Loucy (cell line): ENCODE measurements around the gene PLCG1.

Source experiments
- H2AFZ ChIP-seq: fragments of 200-600 bp; sonication (generic); 2 replicates; pipeline ENCODE4 v1.6.0; 2016; ENCODE audit warnings: antibody characterized with exemption, mild to moderate bottlenecking, low read length, moderate library complexity
- H3F3A ChIP-seq: fragments of 200-600 bp; 2 replicates; pipeline ENCODE4 v1.6.0; 2016; ENCODE audit warnings: antibody characterized with exemption, low read depth, mild to moderate bottlenecking
- H3K27me3 ChIP-seq: fragments of 200-600 bp; sonication (generic); 2 replicates; pipeline ENCODE4 v1.6.1; 2014; ENCODE audit warnings: low read length, mild to moderate bottlenecking; ENCODE audit not compliant: insufficient read depth, poor library complexity, severe bottlenecking
- H3K36me3 ChIP-seq: fragments of 200-600 bp; sonication (generic); 2 replicates; pipeline ENCODE4 v1.6.1; 2016; ENCODE audit warnings: low read length; ENCODE audit not compliant: insufficient read depth
- H3K4me1 ChIP-seq: fragments of 200-600 bp; sonication (generic); 2 replicates; pipeline ENCODE4 v1.5.1; 2014; ENCODE audit warnings: low read length, mild to moderate bottlenecking; ENCODE audit not compliant: insufficient read depth, poor library complexity, severe bottlenecking
- H3K4me2 ChIP-seq: fragments of 200-600 bp; sonication (generic); 2 replicates; pipeline ENCODE4 v1.6.0; 2014; ENCODE audit warnings: antibody characterized with exemption, low read length, low read depth, mild to moderate bottlenecking; ENCODE audit not compliant: poor library complexity, severe bottlenecking
- H3K4me3 ChIP-seq: fragments of 200-600 bp; sonication (generic); 2 replicates; pipeline ENCODE4 v1.5.1; 2014; ENCODE audit warnings: low read length, mild to moderate bottlenecking, mixed read lengths; ENCODE audit not compliant: poor library complexity, severe bottlenecking
- H3K79me2 ChIP-seq: fragments of 200-600 bp; sonication (generic); 2 replicates; pipeline ENCODE4 v1.6.1; 2014; ENCODE audit warnings: low read length; ENCODE audit not compliant: insufficient read depth
- H3K9ac ChIP-seq: fragments of 200-600 bp; sonication (generic); 2 replicates; pipeline ENCODE4 v1.6.0; 2014; ENCODE audit warnings: mild to moderate bottlenecking, low read depth, low read length, moderate library complexity; ENCODE audit not compliant: poor library complexity, severe bottlenecking
- H3K9me2 ChIP-seq: fragments of 200-600 bp; sonication (generic); replicated peaks from 2 replicates; pipeline ENCODE4 v1.6.1; 2016; ENCODE audit warnings: low read depth, low read length, mixed read lengths
- H3K9me3 ChIP-seq: fragments of 200-600 bp; sonication (generic); 2 replicates; pipeline ENCODE4 v1.6.1; 2014; ENCODE audit warnings: mild to moderate bottlenecking, antibody characterized with exemption, low read length, low read depth; ENCODE audit not compliant: insufficient read depth
- H4K20me1 ChIP-seq: fragments of 200-600 bp; sonication (generic); 2 replicates; pipeline ENCODE4 v1.6.0; 2014; ENCODE audit warnings: antibody characterized with exemption, low read length, mild to moderate bottlenecking; ENCODE audit not compliant: insufficient read depth, poor library complexity, severe bottlenecking
- EZH2phosphoT487 ChIP-seq: fragments of 200-600 bp; IDR thresholded peaks from 2 replicates; pipeline ENCODE4 v1.6.1; 2018; ENCODE audit warnings: antibody characterized with exemption, mild to moderate bottlenecking, moderate library complexity, borderline replicate concordance
- TF ChIP-seq, protein P1 (sequence below): fragments of 200-600 bp; sonication (generic); conservative IDR thresholded peaks from 2 replicates; pipeline ENCODE4 v1.5.1; 2014; ENCODE audit warnings: mild to moderate bottlenecking, antibody characterized with exemption, low read length

The PLCG1 gene

DNA sequence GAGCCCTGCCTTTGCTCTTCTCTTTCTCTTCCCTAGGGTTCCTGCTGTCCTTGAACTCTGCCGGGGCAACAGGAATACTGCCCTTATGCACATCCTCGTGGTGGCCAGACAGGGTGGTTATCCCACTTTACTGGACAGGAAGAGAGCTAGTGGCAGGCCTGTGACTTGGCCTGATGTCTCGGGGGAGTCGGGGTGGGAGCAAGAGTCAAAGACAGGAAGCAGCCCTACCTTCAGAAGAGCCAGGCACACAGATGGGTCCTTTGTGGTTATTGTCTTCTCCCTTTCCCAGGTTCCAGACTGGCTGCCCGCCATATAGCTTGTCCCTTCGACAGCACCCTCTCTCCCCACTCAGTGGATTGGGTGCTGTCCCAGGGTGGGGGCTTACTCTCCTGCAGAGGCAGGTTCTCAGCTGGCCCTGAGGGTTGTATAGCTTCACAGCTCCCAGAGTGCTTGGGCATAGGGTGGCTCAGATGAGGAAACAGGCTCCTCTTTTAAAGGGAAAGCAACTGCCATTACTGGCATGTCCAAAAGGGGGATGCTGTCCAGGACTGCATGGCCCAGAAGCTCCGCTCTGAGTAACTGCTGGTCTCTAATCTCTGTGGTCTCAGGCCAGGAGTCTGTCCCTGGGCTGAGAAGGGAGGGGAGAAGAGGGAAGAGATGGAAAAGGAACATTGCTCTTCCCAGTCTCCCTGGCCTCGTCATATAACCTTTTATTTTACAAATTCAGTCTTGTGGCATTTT, 17.3 kb downstream of the PLCG1 start:
- peaks cover 90% of the 10 kb centered on the region for H3K4me1 ChIP-seq
- H3F3A ChIP-seq = 0 out of 2 replicates have a peak, but pooled peaks cover 6% of the 10 kb centered on the region
- H3K9me2 ChIP-seq = no peaks in the 10 kb centered on the region
- peaks cover 99% of the 10 kb centered on the region for H3K79me2 ChIP-seq
- H3K9ac ChIP-seq = peak overlapping the region; percentile 27
- H3K4me3 ChIP-seq = peak overlapping the region; percentile 29
- no peak overlapping the region for H2AFZ ChIP-seq
- TF ChIP-seq, protein P1, sequence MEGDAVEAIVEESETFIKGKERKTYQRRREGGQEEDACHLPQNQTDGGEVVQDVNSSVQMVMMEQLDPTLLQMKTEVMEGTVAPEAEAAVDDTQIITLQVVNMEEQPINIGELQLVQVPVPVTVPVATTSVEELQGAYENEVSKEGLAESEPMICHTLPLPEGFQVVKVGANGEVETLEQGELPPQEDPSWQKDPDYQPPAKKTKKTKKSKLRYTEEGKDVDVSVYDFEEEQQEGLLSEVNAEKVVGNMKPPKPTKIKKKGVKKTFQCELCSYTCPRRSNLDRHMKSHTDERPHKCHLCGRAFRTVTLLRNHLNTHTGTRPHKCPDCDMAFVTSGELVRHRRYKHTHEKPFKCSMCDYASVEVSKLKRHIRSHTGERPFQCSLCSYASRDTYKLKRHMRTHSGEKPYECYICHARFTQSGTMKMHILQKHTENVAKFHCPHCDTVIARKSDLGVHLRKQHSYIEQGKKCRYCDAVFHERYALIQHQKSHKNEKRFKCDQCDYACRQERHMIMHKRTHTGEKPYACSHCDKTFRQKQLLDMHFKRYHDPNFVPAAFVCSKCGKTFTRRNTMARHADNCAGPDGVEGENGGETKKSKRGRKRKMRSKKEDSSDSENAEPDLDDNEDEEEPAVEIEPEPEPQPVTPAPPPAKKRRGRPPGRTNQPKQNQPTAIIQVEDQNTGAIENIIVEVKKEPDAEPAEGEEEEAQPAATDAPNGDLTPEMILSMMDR = no peak
- TF ChIP-seq EZH2phosphoT487 = no peak
- H3K27me3 ChIP-seq = no peaks in the 10 kb centered on the region
- H3K9me3 ChIP-seq = no peaks in the 10 kb centered on the region
- peaks cover 13% of the 10 kb centered on the region; the same call in 1 of the 2 replicates for H3K36me3 ChIP-seq
- peak overlapping the region; percentile 52 for H3K4me2 ChIP-seq
- peaks cover 82% of the 10 kb centered on the region for H4K20me1 ChIP-seq

DNA sequence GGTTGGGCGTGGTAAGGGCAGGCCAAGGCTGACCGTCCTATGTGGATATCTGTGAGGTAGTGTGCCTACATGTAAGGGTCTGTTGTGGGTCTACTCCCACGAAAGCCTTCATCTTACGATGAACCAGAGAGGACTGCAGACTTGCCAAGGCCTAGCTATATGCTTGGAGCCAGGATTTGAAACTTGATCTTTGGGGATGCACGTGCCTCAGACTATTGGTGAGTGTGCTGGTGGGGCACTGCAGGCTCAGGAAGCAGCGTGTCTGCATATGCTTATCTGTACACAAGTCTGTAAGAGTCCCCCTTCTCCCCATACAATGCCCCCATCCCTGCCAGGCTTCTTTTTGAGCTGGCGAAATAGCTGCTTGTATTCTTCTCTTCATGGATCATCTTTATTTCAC, 17.9 kb downstream of the PLCG1 start:
- TF ChIP-seq, protein P1 = no peak
- TF ChIP-seq EZH2phosphoT487 = no peak
- no peaks in the 10 kb centered on the region for H3K9me3 ChIP-seq
- H3K79me2 ChIP-seq = peaks cover 99% of the 10 kb centered on the region
- peak overlapping the region; percentile 27 for H3K9ac ChIP-seq
- peaks cover 20% of the 10 kb centered on the region; the same call in 1 of the 2 replicates for H3K36me3 ChIP-seq
- H4K20me1 ChIP-seq = peaks cover 82% of the 10 kb centered on the region
- H3K27me3 ChIP-seq = no peaks in the 10 kb centered on the region
- no peak overlapping the region for H3K4me3 ChIP-seq
- H3K9me2 ChIP-seq = no peaks in the 10 kb centered on the region
- H3K4me2 ChIP-seq = peak overlapping the region; percentile 52
- peaks cover 84% of the 10 kb centered on the region for H3K4me1 ChIP-seq
- H2AFZ ChIP-seq = no peak overlapping the region
- H3F3A ChIP-seq = 0 out of 2 replicates have a peak, but pooled peaks cover 6% of the 10 kb centered on the region

DNA sequence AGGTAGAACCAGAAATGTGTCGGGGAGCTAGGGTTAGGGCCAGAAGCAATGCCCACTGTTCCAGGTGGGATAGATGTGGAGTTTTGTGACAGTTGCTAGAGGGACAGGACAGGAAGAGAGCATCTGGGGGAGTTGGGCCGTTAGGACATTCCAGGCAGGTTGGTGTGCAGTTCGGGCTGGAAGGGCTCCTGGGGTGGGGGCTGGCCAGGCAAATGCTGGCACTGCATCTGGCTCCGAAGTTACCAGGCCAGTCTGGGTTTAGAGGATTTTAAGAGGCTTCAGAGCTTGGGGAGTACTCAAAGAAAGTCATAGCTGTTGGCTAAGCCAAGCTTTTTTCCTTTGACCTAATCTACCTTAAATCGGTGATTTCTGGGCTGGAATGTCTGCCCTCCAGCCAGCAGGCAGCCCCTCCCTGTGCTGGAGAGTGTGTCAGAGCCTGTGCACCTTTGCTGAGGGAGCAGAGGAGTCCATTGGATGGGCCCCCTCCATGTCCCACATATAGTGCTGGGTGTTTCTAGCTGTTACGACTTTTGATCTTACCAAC, 20.8 kb downstream of the PLCG1 start:
- H3K4me2 ChIP-seq = peak overlapping the region; percentile 87

More for the DNA sequence above, 20.8 kb downstream of the PLCG1 start:
- Histone ChIP-seq H3K4me1 (peaks cover 59% of the 10 kb centered on the region), H3K9me3 (no peaks in the 10 kb centered on the region), H4K20me1 (peaks cover 73% of the 10 kb centered on the region), H3K36me3 (peaks cover 49% of the 10 kb centered on the region; the same call in 1 of the 2 replicates), H3K79me2 (peaks cover 81% of the 10 kb centered on the region), H3K9me2 (no peaks in the 10 kb centered on the region), H3K27me3 (no peaks in the 10 kb centered on the region), H2AFZ (no peak overlapping the region), H3K4me3 (peak overlapping the region; percentile 66), H3K9ac (peak overlapping the region; percentile 69), H3F3A (0 out of 2 replicates have a peak, but pooled peaks cover 6% of the 10 kb centered on the region)
- TF ChIP-seq, protein P1 = no peak
- no peak for TF ChIP-seq EZH2phosphoT487
